GM23338 (cell line): ENCODE results near the gene SORCS2. TPM values are rescaled to one million over a fixed set of nuclear protein-coding genes. Genes with fewer than 3 reads are reported as not detected.

Experiments used
- ATAC-seq: fragments of 200-7000 bp; cut with Tn5 transposase; 3 replicates; pipeline ENCODE4 v1.9.1; 2020
- DNase-seq: peaks from one replicate; pipeline ENCODE4 v3.0.0-alpha.2; 2015; ENCODE audit warnings: low spot score
- H2AFZ ChIP-seq: fragments of 200-600 bp; sonication (generic); 2 replicates; pipeline ENCODE4 v1.8.0; 2016; ENCODE audit warnings: antibody characterized with exemption, mild to moderate bottlenecking, moderate library complexity
- H3F3A ChIP-seq: fragments of 200-600 bp; sonication (generic); replicated peaks from 2 replicates; pipeline ENCODE4 v1.8.0; 2017; ENCODE audit warnings: antibody characterized with exemption, mixed run types, low read depth
- H3K27ac ChIP-seq: fragments of 200-600 bp; sonication (generic); 2 replicates; pipeline ENCODE4 v1.6.1; 2016; ENCODE audit warnings: low read depth
- H3K27me3 ChIP-seq: fragments of 200-600 bp; sonication (generic); 2 replicates; pipeline ENCODE4 v1.8.0; 2016; ENCODE audit warnings: mild to moderate bottlenecking, mixed run types, moderate library complexity; ENCODE audit not compliant: insufficient read depth
- H3K36me3 ChIP-seq: fragments of 200-600 bp; sonication (generic); 2 replicates; pipeline ENCODE4 v1.8.0; 2016; ENCODE audit warnings: mild to moderate bottlenecking; ENCODE audit not compliant: insufficient read depth
- H3K4me1 ChIP-seq: fragments of 200-600 bp; sonication (generic); 2 replicates; pipeline ENCODE4 v1.8.0; 2016; ENCODE audit warnings: mild to moderate bottlenecking, moderate library complexity; ENCODE audit not compliant: insufficient read depth
- H3K4me2 ChIP-seq: fragments of 200-600 bp; sonication (generic); 2 replicates; pipeline ENCODE4 v1.7.1; 2017; ENCODE audit warnings: mixed run types
- H3K4me3 ChIP-seq: fragments of 200-600 bp; sonication (generic); 2 replicates; pipeline ENCODE4 v1.6.1; 2016; ENCODE audit warnings: mixed run types
- H3K79me2 ChIP-seq: fragments of 200-600 bp; sonication (generic); replicated peaks from 2 replicates; pipeline ENCODE4 v1.8.0; 2017; ENCODE audit warnings: mild to moderate bottlenecking; ENCODE audit not compliant: insufficient read depth
- H3K9me2 ChIP-seq: fragments of 200-600 bp; sonication (generic); 2 replicates; pipeline ENCODE4 v1.8.0; 2017; ENCODE audit not compliant: insufficient read depth
- H4K20me1 ChIP-seq: fragments of 200-600 bp; sonication (generic); replicated peaks from 2 replicates; pipeline ENCODE4 v1.8.0; 2017; ENCODE audit warnings: mild to moderate bottlenecking; ENCODE audit not compliant: insufficient read depth
- H3K27ac Mint-ChIP-seq: 2 replicates; pipeline ENCODE4 v1.8.0; 2020; ENCODE audit warnings: inconsistent platforms, mild to moderate bottlenecking, moderate library complexity, mixed read lengths
- H3K27me3 Mint-ChIP-seq: 3 replicates; pipeline ENCODE4 v1.8.0; 2022; ENCODE audit warnings: low read depth, mild to moderate bottlenecking, moderate library complexity, mixed read lengths, inconsistent platforms; ENCODE audit not compliant: insufficient read depth, poor library complexity
- H3K36me3 Mint-ChIP-seq: 3 replicates; pipeline ENCODE4 v1.8.0; 2021; ENCODE audit warnings: low read depth, mild to moderate bottlenecking, inconsistent platforms, moderate library complexity, mixed read lengths
- H3K4me1 Mint-ChIP-seq: 3 replicates; pipeline ENCODE4 v1.8.0; 2020; ENCODE audit warnings: mild to moderate bottlenecking, inconsistent platforms, mixed read lengths
- H3K4me3 Mint-ChIP-seq: 3 replicates; pipeline ENCODE4 v1.8.0; 2021; ENCODE audit warnings: moderate library complexity, mild to moderate bottlenecking, inconsistent platforms, mixed read lengths
- H3K9me3 Mint-ChIP-seq: 3 replicates; pipeline ENCODE4 v1.8.0; 2020; ENCODE audit warnings: moderate library complexity, mild to moderate bottlenecking, inconsistent platforms, mixed read lengths
- CREB1 ChIP-seq: fragments of 250-450 bp; sonication (Bioruptor Pico); IDR thresholded peaks from 2 replicates; pipeline ENCODE4 v1.5.0; 2020; ENCODE audit warnings: low read depth, mild to moderate bottlenecking, moderate library complexity
- JUNB ChIP-seq: IDR thresholded peaks from one replicate; pipeline ENCODE4 v1.6.1; 2016; ENCODE audit warnings: antibody characterized with exemption; ENCODE audit not compliant: unreplicated experiment
- POLR2AphosphoS5 ChIP-seq: IDR thresholded peaks from 2 replicates; pipeline ENCODE4 v1.6.1; 2016; ENCODE audit warnings: antibody characterized with exemption, low read depth
- REST ChIP-seq: IDR thresholded peaks from one replicate; pipeline ENCODE4 v1.6.1; 2018; ENCODE audit warnings: antibody characterized with exemption; ENCODE audit not compliant: unreplicated experiment
- STAT1 ChIP-seq: IDR thresholded peaks from one replicate; pipeline ENCODE4 v1.6.1; 2016; ENCODE audit warnings: antibody characterized with exemption; ENCODE audit not compliant: unreplicated experiment
- ZNF114 ChIP-seq: fragments of 250-450 bp; sonication (Bioruptor Pico); IDR thresholded peaks from 2 replicates; pipeline ENCODE4 v1.5.0; 2020; ENCODE audit warnings: mild to moderate bottlenecking, moderate library complexity
- polyA plus RNA-seq: library from polyadenylated mRNA; unstranded; fragments of >200 nt; fragmentation: Nextera tagmentation; extraction: Ambion mirVana; gene quantifications from 2 replicates; pipeline ENCODE4 v1.2.1, GENCODE V29; 2016
- total RNA-seq: library from RNA; depleted of rRNA; stranded (reverse); fragments of >200 nt; shearing (Covaris generic); gene quantifications from 2 replicates; pipeline ENCODE4 v1.2.3, GENCODE V29; 2014
- TF ChIP-seq, protein P1 (sequence below), 2 experiments: fragments of 200-600 bp in 1 of 2; sonication (generic) in 1 of 2; conservative IDR thresholded peaks; 2 replicates each; pipeline versions ENCODE4 v1.5.1 to v1.6.1; 2016 to 2017; ENCODE audit warnings: antibody characterized with exemption in 2 of 2, low read depth in 2 of 2, mild to moderate bottlenecking in 2 of 2, moderate library complexity in 1 of 2
- TF ChIP-seq, protein P2 (sequence below): IDR thresholded peaks from 2 replicates; pipeline ENCODE4 v1.6.1; 2016; ENCODE audit warnings: antibody characterized with exemption

Gene SORCS2
- total and polyA plus RNA-seq, 2 experiments from 2014 or later, result 0.47 to 2.4 TPM

DNA sequence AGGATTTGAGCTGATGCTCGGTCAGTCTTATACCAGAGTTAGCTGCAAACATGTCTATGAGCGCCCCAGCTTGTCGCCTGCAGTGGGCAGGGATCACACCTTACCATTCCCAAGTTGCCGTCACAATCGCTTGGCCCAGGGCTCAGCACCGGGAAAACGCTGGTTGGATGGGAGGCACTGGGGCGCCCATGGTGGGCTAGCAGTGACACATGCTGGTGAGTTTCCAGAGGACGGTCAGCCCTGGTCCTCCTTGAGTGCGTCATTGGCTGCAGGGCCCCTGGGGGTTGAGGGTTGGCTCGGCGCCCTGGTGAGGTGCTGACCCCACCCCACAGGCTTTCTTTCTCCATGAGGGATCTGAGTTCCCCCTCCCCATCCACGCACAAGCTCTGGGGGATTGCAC, 50.4 kb downstream of the SORCS2 start:
- no peak for ATAC-seq
- DNase-seq, result no peak
- no peak overlapping the region for H3K27ac Mint-ChIP-seq
- no peak overlapping the region for H3K4me3 Mint-ChIP-seq
- no peaks in the 10 kb centered on the region for H3K36me3 ChIP-seq
- no peaks in the 10 kb centered on the region; the same call in 2 of the 3 replicates for H3K36me3 Mint-ChIP-seq
- TF ChIP-seq POLR2AphosphoS5, result no peak
- TF ChIP-seq, protein P1, sequence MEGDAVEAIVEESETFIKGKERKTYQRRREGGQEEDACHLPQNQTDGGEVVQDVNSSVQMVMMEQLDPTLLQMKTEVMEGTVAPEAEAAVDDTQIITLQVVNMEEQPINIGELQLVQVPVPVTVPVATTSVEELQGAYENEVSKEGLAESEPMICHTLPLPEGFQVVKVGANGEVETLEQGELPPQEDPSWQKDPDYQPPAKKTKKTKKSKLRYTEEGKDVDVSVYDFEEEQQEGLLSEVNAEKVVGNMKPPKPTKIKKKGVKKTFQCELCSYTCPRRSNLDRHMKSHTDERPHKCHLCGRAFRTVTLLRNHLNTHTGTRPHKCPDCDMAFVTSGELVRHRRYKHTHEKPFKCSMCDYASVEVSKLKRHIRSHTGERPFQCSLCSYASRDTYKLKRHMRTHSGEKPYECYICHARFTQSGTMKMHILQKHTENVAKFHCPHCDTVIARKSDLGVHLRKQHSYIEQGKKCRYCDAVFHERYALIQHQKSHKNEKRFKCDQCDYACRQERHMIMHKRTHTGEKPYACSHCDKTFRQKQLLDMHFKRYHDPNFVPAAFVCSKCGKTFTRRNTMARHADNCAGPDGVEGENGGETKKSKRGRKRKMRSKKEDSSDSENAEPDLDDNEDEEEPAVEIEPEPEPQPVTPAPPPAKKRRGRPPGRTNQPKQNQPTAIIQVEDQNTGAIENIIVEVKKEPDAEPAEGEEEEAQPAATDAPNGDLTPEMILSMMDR (conservative IDR thresholded peaks at IDR 0.05; ENCODE audit: low read depth in 2 of 2), result peak in 1 of 2 experiments; percentile 12; a peak in 1 of 4 replicates
- no peak for TF ChIP-seq JUNB
- TF ChIP-seq ZNF114 (CRISPR knock-in tag), result no peak
- no peak for TF ChIP-seq CREB1
- TF ChIP-seq STAT1, result no peak
- no peak overlapping the region for H3K4me2 ChIP-seq
- no peak overlapping the region for H3K4me3 ChIP-seq
- H3K27me3 ChIP-seq, result no peaks in the 10 kb centered on the region
- H4K20me1 ChIP-seq, result no peaks in the 10 kb centered on the region
- no peak overlapping the region for H3K27ac ChIP-seq
- no peak overlapping the region for H2AFZ ChIP-seq
- H3K27me3 Mint-ChIP-seq, result peaks cover 4% of the 10 kb centered on the region
- H3K79me2 ChIP-seq, result no peaks in the 10 kb centered on the region
- no peaks in the 10 kb centered on the region for H3K4me1 Mint-ChIP-seq
- H3F3A ChIP-seq, result no peaks in the 10 kb centered on the region
- peaks cover 4% of the 10 kb centered on the region; the same call in 2 of the 3 replicates for H3K9me3 Mint-ChIP-seq
- H3K9me2 ChIP-seq, result no peaks in the 10 kb centered on the region
- no peaks in the 10 kb centered on the region for H3K4me1 ChIP-seq

DNA sequence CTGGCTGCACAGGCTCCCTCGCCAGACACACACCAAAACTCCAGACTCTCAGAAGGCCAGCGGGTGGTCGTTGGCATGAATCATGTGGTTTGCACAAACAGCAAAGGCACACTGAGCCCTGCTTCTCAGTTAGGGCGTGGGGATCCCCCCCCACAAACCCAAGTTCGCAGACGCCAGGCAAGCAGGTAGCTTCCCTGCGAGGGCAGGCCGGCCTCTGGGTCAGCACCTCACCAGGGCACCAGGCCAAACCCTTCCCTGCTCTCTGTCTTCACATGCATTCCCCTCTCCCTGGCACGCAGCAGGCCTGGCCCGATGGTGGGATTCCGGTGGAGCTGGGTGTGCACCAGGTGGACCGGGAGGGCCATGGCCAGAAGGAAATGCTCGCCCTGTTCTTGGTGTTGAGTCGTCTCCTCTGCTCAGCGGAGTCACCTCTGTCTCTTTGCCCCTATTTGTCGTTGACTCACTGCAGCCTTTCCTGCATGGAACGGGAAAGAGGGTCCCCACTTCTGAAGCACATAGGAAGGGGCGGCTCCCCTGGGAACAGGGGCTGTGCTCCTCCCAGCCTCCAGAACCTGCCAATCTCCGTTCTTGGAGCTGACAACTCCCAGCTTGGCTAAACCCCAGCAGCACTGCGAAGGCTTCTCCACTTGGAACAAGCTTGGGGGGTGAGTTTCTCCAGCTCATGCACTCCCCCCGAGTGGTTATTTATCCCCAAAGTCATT, 51.4 kb downstream of the SORCS2 start:
- Mint-ChIP-seq H3K27ac (0 out of 2 replicates have a peak overlapping the region, but pooled peaks have one; percentile 59), H3K9me3 (no peaks in the 10 kb centered on the region), H3K27me3 (peaks cover 4% of the 10 kb centered on the region), H3K36me3 (no peaks in the 10 kb centered on the region; the same call in 2 of the 3 replicates), H3K4me3 (no peak overlapping the region), H3K4me1 (no peaks in the 10 kb centered on the region)
- H4K20me1 ChIP-seq, result no peaks in the 10 kb centered on the region
- no peaks in the 10 kb centered on the region for H3K4me1 ChIP-seq
- H3K4me3 ChIP-seq, result no peak overlapping the region
- TF ChIP-seq POLR2AphosphoS5 (no peak), STAT1 (no peak), JUNB (no peak), REST (no peak), CREB1 (no peak), ZNF114 (CRISPR knock-in tag) (no peak)
- TF ChIP-seq, protein P2, sequence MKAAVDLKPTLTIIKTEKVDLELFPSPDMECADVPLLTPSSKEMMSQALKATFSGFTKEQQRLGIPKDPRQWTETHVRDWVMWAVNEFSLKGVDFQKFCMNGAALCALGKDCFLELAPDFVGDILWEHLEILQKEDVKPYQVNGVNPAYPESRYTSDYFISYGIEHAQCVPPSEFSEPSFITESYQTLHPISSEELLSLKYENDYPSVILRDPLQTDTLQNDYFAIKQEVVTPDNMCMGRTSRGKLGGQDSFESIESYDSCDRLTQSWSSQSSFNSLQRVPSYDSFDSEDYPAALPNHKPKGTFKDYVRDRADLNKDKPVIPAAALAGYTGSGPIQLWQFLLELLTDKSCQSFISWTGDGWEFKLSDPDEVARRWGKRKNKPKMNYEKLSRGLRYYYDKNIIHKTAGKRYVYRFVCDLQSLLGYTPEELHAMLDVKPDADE, result no peak
- H3K27me3 ChIP-seq, result no peaks in the 10 kb centered on the region
- H3K27ac ChIP-seq, result no peak overlapping the region
- no peak for DNase-seq
- no peak overlapping the region for H3K4me2 ChIP-seq
- H2AFZ ChIP-seq, result no peak overlapping the region
- H3K9me2 ChIP-seq, result no peaks in the 10 kb centered on the region
- ATAC-seq, result no peak
- H3F3A ChIP-seq, result no peaks in the 10 kb centered on the region
- H3K36me3 ChIP-seq, result no peaks in the 10 kb centered on the region
- H3K79me2 ChIP-seq, result no peaks in the 10 kb centered on the region
